GM03348 (cell line): ENCODE results near the gene BCL2.
"Not testable (repeated sequence)": the region's sequence is repeated elsewhere in the genome, so short reads cannot be mapped to it uniquely, and the experiment has no call there.

Experiments used
- DNase-seq: peaks from one replicate; pipeline ENCODE4 v3.0.0; 2012; ENCODE audit warnings: low spot score

BCL2 gene

GRCh38 chr18:63234432-63234831, 85.1 kb downstream of the BCL2 start:
- DNase-seq: no peak

GRCh38 chr18:63233334-63233733, 86.2 kb downstream of the BCL2 start:
- DNase-seq: no peak

- DNase-seq: no peak
These were observed 86.7 kb downstream of the BCL2 start for GRCh38 chr18:63232826-63233225.

GRCh38 chr18:63229971-63230370, 89.6 kb downstream of the BCL2 start:
- no peak for DNase-seq

- DNase-seq: no peak
These were observed 94.1 kb downstream of the BCL2 start for GRCh38 chr18:63225434-63225833.

- no peak for DNase-seq
These were observed 94.9 kb downstream of the BCL2 start for GRCh38 chr18:63224630-63225029.

GRCh38 chr18:63223837-63224236, 95.7 kb downstream of the BCL2 start:
- DNase-seq: no peak

- DNase-seq: no peak
These were observed 98.7 kb downstream of the BCL2 start for GRCh38 chr18:63220903-63221302.

- DNase-seq: no peak
These were observed 101.1 kb downstream of the BCL2 start for GRCh38 chr18:63218472-63218871.

- no peak for DNase-seq
These were observed 102.9 kb downstream of the BCL2 start for GRCh38 chr18:63216516-63217311.

- DNase-seq: no peak
These were observed 105.5 kb downstream of the BCL2 start for GRCh38 chr18:63213936-63214671.

- DNase-seq: no peak
These were observed 106.2 kb downstream of the BCL2 start for GRCh38 chr18:63213331-63213900.

GRCh38 chr18:63210521-63210920, 109.0 kb downstream of the BCL2 start:
- no peak for DNase-seq

GRCh38 chr18:63208676-63209075, 110.9 kb downstream of the BCL2 start:
- no peak for DNase-seq

GRCh38 chr18:63207835-63208234, 111.7 kb downstream of the BCL2 start:
- DNase-seq: no peak

- no peak for DNase-seq
These were observed 112.3 kb downstream of the BCL2 start for GRCh38 chr18:63207143-63207790.

GRCh38 chr18:63206433-63207142, 113.0 kb downstream of the BCL2 start:
- no peak for DNase-seq

GRCh38 chr18:63205791-63206252, 113.7 kb downstream of the BCL2 start:
- DNase-seq: no peak

- no peak for DNase-seq
These were observed 116.1 kb downstream of the BCL2 start for GRCh38 chr18:63203497-63203896.

- no peak for DNase-seq
These were observed 116.7 kb downstream of the BCL2 start for GRCh38 chr18:63202828-63203227.

- DNase-seq: not testable (repeated sequence)
These were observed 118.1 kb downstream of the BCL2 start for GRCh38 chr18:63201456-63201855.

- DNase-seq: no peak
These were observed 119.8 kb downstream of the BCL2 start for GRCh38 chr18:63199743-63200241.
